GM21619 (cell line): ENCODE data around the gene OR56B1.
A peak's percentile ranks its signal among the peaks of the same experiment; 100 is the strongest.
"Not testable (repeated sequence)": the region's sequence is repeated elsewhere in the genome, so short reads cannot be mapped to it uniquely, and the experiment has no call there.

ENCODE experiments used
- ATAC-seq: cut with Tn5 transposase; IDR thresholded peaks from one replicate; pipeline ENCODE4 v1.9.1; 2021; ENCODE audit not compliant: unreplicated experiment

Gene OR56B1

GRCh38 chr11:5736396-5736795, at the start of gene OR56B1:
Gene OR56B1, plus strand, starts transcription at chr11:5736448. Its CDS starts 69 bp downstream, at chr11:5736517.
- ATAC-seq, result no peak

GRCh38 chr11:5688482-5688881, 47.8 kb upstream of the OR56B1 start:
- no peak for ATAC-seq

GRCh38 chr11:5689551-5689983, 46.7 kb upstream of the OR56B1 start, which contains the start of gene TRIM22:
Gene TRIM22, plus strand, starts transcription at chr11:5689790. Its CDS starts 6,443 bp downstream, at chr11:5696233.
- peak; percentile 69 for ATAC-seq

GRCh38 chr11:5690216-5690615, 46.0 kb upstream of the OR56B1 start:
- ATAC-seq, result no peak

- ATAC-seq, result no peak
These were observed 45.5 kb upstream of the OR56B1 start for GRCh38 chr11:5690736-5691135.

GRCh38 chr11:5691238-5691963, 44.8 kb upstream of the OR56B1 start:
- ATAC-seq, result not testable (repeated sequence)

GRCh38 chr11:5691964-5692361, 44.3 kb upstream of the OR56B1 start:
- no peak for ATAC-seq

GRCh38 chr11:5694642-5695041, 41.6 kb upstream of the OR56B1 start:
- ATAC-seq, result no peak

- ATAC-seq, result no peak
These were observed 40.7 kb upstream of the OR56B1 start for GRCh38 chr11:5695580-5695979.

GRCh38 chr11:5696210-5696609, 40.0 kb upstream of the OR56B1 start:
- no peak for ATAC-seq

- ATAC-seq, result no peak
These were observed 38.0 kb upstream of the OR56B1 start for GRCh38 chr11:5698281-5698680.

GRCh38 chr11:5700421-5701054, 35.7 kb upstream of the OR56B1 start:
- ATAC-seq, result no peak

- ATAC-seq, result no peak
These were observed 35.1 kb upstream of the OR56B1 start for GRCh38 chr11:5701055-5701577.

- ATAC-seq, result peak; percentile 79
These were observed 32.3 kb upstream of the OR56B1 start for GRCh38 chr11:5703741-5704536.

GRCh38 chr11:5705688-5706087, 30.6 kb upstream of the OR56B1 start:
- ATAC-seq, result no peak

- ATAC-seq, result peak; percentile 45
These were observed 23.7 kb upstream of the OR56B1 start for GRCh38 chr11:5712507-5712906.

- ATAC-seq, result no peak
These were observed 22.6 kb upstream of the OR56B1 start for GRCh38 chr11:5713695-5714094.

GRCh38 chr11:5716518-5716917, 19.7 kb upstream of the OR56B1 start:
- ATAC-seq, result not testable (repeated sequence)

GRCh38 chr11:5719703-5720495, 16.3 kb upstream of the OR56B1 start:
- no peak for ATAC-seq

- no peak for ATAC-seq
These were observed 13.6 kb upstream of the OR56B1 start for GRCh38 chr11:5722622-5723021.

GRCh38 chr11:5726351-5726750, 9.9 kb upstream of the OR56B1 start:
- no peak for ATAC-seq
